T-cell (primary cell): ENCODE data around the gene SHD. TPM values are rescaled to one million over a fixed set of nuclear protein-coding genes. Genes with fewer than 3 reads are reported as not detected.
"Not testable (repeated sequence)": the region's sequence is repeated elsewhere in the genome, so short reads cannot be mapped to it uniquely, and the experiment has no call there.

Experiments used
- ATAC-seq, 4 experiments: fragments of 200-7000 bp in 3 of 4; fragments of 150-1000 bp in 1 of 4; cut with Tn5 transposase; replicated peaks in 1 of 4; 1 replicate in 3 of 4; 2 replicates in 1 of 4; pipeline ENCODE4 v1.10.0; 2021; ENCODE audit warnings: moderate library complexity in 3 of 4, mild to moderate bottlenecking in 2 of 4, moderate number of reproducible peaks in 1 of 4
- CTCF ChIA-PET, 2 donors: fragments of 300-600 bp; sonication (Branson Sonifier 250); formaldehyde crosslinking; loops; one replicate each; lab custom pipeline; 2022; ENCODE audit warnings: antibody characterized with exemption in 2 of 2; lab: Charles Lee
- POLR2A ChIA-PET, 2 donors: fragments of 300-600 bp; sonication (Branson Sonifier 250); formaldehyde crosslinking; loops; one replicate each; lab custom pipeline; 2022; ENCODE audit warnings: antibody characterized with exemption in 2 of 2; lab: Charles Lee
- DNase-seq, 35 experiments: peaks; one replicate each; pipeline versions ENCODE4 v3.0.0 to v3.0.0-alpha.2; 2013 to 2023
- H3K27ac ChIP-seq: one replicate; pipeline ENCODE4 v1.5.1; 2013; ENCODE audit warnings: low read length
- H3K27me3 ChIP-seq, 2 experiments: replicated peaks in 1 of 2; 1 replicate in 1 of 2; 2 replicates in 1 of 2; pipeline versions ENCODE4 v1.6.1 to v1.7.0; 2013; ENCODE audit warnings: low read length in 1 of 2, mixed read lengths in 1 of 2; ENCODE audit not compliant: control insufficient read depth in 2 of 2, insufficient read depth in 2 of 2; ENCODE audit errors: extremely low read depth in 1 of 2
- H3K36me3 ChIP-seq, 2 donors: 1 replicate in 1 of 2; 2 replicates in 1 of 2; pipeline versions ENCODE4 v1.6.1 to v1.7.0; 2013; ENCODE audit warnings: low read length in 1 of 2; ENCODE audit not compliant: control insufficient read depth in 2 of 2, insufficient read depth in 1 of 2; ENCODE audit errors: extremely low read depth in 1 of 2
- H3K4me1 ChIP-seq, 2 experiments: 1 replicate in 1 of 2; 2 replicates in 1 of 2; pipeline versions ENCODE4 v1.6.1 to v1.7.0; 2013; ENCODE audit warnings: low read length in 2 of 2, mixed read lengths in 1 of 2; ENCODE audit not compliant: insufficient read depth in 2 of 2, control insufficient read depth in 1 of 2; ENCODE audit errors: extremely low read depth in 1 of 2
- H3K4me3 ChIP-seq, 2 donors: 1 replicate in 1 of 2; 2 replicates in 1 of 2; pipeline versions ENCODE4 v1.5.1 to v1.7.0; 2013; ENCODE audit warnings: mild to moderate bottlenecking in 2 of 2, low read length in 1 of 2, moderate library complexity in 1 of 2; ENCODE audit not compliant: control insufficient read depth in 1 of 2; ENCODE audit errors: extremely low read depth in 1 of 2
- H3K9me3 ChIP-seq: 2 replicates; pipeline ENCODE4 v1.7.0; 2013
- H3K27ac Mint-ChIP-seq, 2 donors: one replicate each; pipeline ENCODE4 v1.8.0; 2020 to 2021; ENCODE audit warnings: mild to moderate bottlenecking in 2 of 2, mixed read lengths in 2 of 2
- H3K27me3 Mint-ChIP-seq, 2 donors: one replicate each; pipeline ENCODE4 v1.8.0; 2021 to 2022; ENCODE audit warnings: mixed read lengths in 2 of 2
- H3K36me3 Mint-ChIP-seq: one replicate; pipeline ENCODE4 v1.8.0; 2021; ENCODE audit warnings: mixed read lengths
- H3K4me1 Mint-ChIP-seq, 3 donors: one replicate each; pipeline ENCODE4 v1.8.0; 2020 to 2022; ENCODE audit warnings: mixed read lengths in 3 of 3, mild to moderate bottlenecking in 1 of 3
- H3K4me3 Mint-ChIP-seq, 3 donors: one replicate each; pipeline ENCODE4 v1.8.0; 2020 to 2022; ENCODE audit warnings: mild to moderate bottlenecking in 3 of 3, mixed read lengths in 3 of 3, moderate library complexity in 3 of 3
- H3K9me3 Mint-ChIP-seq, 3 donors: one replicate each; pipeline ENCODE4 v1.8.0; 2020 to 2022; ENCODE audit warnings: mixed read lengths in 3 of 3
- WGBS: methylation state at CpG from one replicate; pipeline ENCODE4 v1.1.5; 2013; ENCODE audit warnings: missing lambda C conversion rate; ENCODE audit not compliant: insufficient coverage; 5-methylcytosine and 5-hydroxymethylcytosine counted together
- total RNA-seq, 35 experiments: library from RNA in 6 of 35; stranded (reverse) in 6 of 35; fragments of 120-200 nt in 1 of 35; gene quantifications; one replicate each; pipeline versions ENCODE4 v1.2.1 to v1.2.4 and lab custom pipeline; 2013 to 2026

Gene SHD
- total RNA-seq, 5 donors from 2014 or later (not counting 1 experiment from before 2014, with no cell fraction given): 0.19 TPM; not detected in 4

- Mint-ChIP-seq H3K9me3 (no peaks in the 10 kb centered on the region), H3K27ac (no peak overlapping the region), H3K36me3 (no peaks in the 10 kb centered on the region), H3K4me1 (peaks cover 3 to 5% (median 5%) of the 10 kb centered on the region in 3 donors), H3K27me3 (peaks cover 9 to 26% of the 10 kb centered on the region in 2 donors), H3K4me3 (no peak overlapping the region)
- no peak overlapping the region for H3K27ac ChIP-seq
- H3K4me3 ChIP-seq: no peak overlapping the region
- DNase-seq (no peak), ATAC-seq (no peak)
- no peaks in the 10 kb centered on the region for H3K9me3 ChIP-seq
- H3K27me3 ChIP-seq: peaks cover 0 to 34% of the 10 kb centered on the region in 2 experiments
- CTCF ChIA-PET: interaction anchor here in 1 of 2 donors (0.5 kb wide), 2 partner anchors 62 to 469 kb away, joined by 4 to 6 read pairs; no protein-coding TSS in a partner anchor
- 81% methylated on average over 5 of the region's 20 CpGs for WGBS
- peaks cover 0 to 7% of the 10 kb centered on the region in 2 donors for H3K36me3 ChIP-seq
- POLR2A ChIA-PET: no interaction called here
- H3K4me1 ChIP-seq: peaks cover 0 to 12% of the 10 kb centered on the region in 2 experiments
These were observed 5.3 kb downstream of the SHD start for GRCh38 chr19:4284176-4284958.

DNA sequence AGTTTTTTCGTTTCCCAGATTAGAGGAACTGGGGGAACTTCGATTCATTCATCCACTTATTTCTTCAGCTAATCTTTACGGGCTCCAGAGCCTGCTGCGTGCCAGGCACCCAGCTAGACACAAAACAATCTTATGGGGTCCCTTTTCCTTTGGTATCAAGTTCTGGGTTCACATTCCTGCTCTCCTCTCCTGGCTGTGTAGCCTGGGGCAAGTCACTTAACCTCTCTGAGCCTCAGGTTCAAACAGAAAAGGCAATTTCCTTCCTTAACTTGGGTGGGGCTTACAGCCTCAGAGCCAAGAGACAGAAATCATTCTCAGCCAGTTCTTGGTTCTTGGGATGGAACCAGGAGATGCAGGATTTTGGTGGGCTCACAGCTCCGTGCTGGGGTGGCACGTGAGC, 5.9 kb downstream of the SHD start:
- H3K36me3 ChIP-seq: peaks cover 0 to 7% of the 10 kb centered on the region in 2 donors
- no peaks in the 10 kb centered on the region for H3K36me3 Mint-ChIP-seq
- H3K27me3 ChIP-seq: peaks cover 0 to 28% of the 10 kb centered on the region in 2 experiments
- POLR2A ChIA-PET: no interaction called here
- H3K27ac Mint-ChIP-seq: no peak overlapping the region
- ATAC-seq (no peak), DNase-seq (no peak)
- no peaks in the 10 kb centered on the region for H3K9me3 Mint-ChIP-seq
- no peaks in the 10 kb centered on the region for H3K9me3 ChIP-seq
- H3K27ac ChIP-seq: no peak overlapping the region
- H3K27me3 Mint-ChIP-seq: peaks cover 6 to 23% of the 10 kb centered on the region in 2 donors
- peaks cover 0 to 2% (median 1%) of the 10 kb centered on the region in 3 donors for H3K4me1 Mint-ChIP-seq
- WGBS: 81% methylated on average over 5 of the region's 6 CpGs
- peaks cover 0 to 6% of the 10 kb centered on the region in 2 experiments for H3K4me1 ChIP-seq
- H3K4me3 Mint-ChIP-seq: no peak overlapping the region
- no peak overlapping the region for H3K4me3 ChIP-seq
- CTCF ChIA-PET: no interaction called here

- H3K4me1 Mint-ChIP-seq, POLR2A ChIA-PET, H3K27ac ChIP-seq, H3K4me3 ChIP-seq, H3K36me3 ChIP-seq, H3K4me3 Mint-ChIP-seq, H3K36me3 Mint-ChIP-seq, H3K9me3 ChIP-seq, H3K27ac Mint-ChIP-seq, H3K9me3 Mint-ChIP-seq, DNase-seq, H3K4me1 ChIP-seq, ATAC-seq, CTCF ChIA-PET: not testable (repeated sequence)
- WGBS: 89% methylated on average over 4 of the region's 4 CpGs
- peaks cover 0 to 16% of the 10 kb centered on the region in 2 experiments for H3K27me3 ChIP-seq
- peaks cover 0 to 11% of the 10 kb centered on the region in 2 donors for H3K27me3 Mint-ChIP-seq
These were observed 7.1 kb downstream of the SHD start for GRCh38 chr19:4286141-4286540.

- no peaks in the 10 kb centered on the region for H3K9me3 Mint-ChIP-seq
- peaks cover 0 to 7% of the 10 kb centered on the region in 2 donors for H3K36me3 ChIP-seq
- DNase-seq (no peak), ATAC-seq (no peak)
- ChIA-PET POLR2A (no interaction called here), CTCF (interaction anchor here in 1 of 2 donors (0.7 kb wide), 1 partner anchor 1292 kb away, joined by 5 read pairs; no protein-coding TSS in a partner anchor)
- no peak overlapping the region for H3K27ac Mint-ChIP-seq
- H3K4me3 Mint-ChIP-seq: no peak overlapping the region
- no peaks in the 10 kb centered on the region for H3K27me3 Mint-ChIP-seq
- WGBS: 89% methylated on average over 13 of the region's 16 CpGs
- no peak overlapping the region for H3K4me3 ChIP-seq
- H3K9me3 ChIP-seq: no peaks in the 10 kb centered on the region
- H3K4me1 ChIP-seq: peaks cover 0 to 4% of the 10 kb centered on the region in 2 experiments
- H3K4me1 Mint-ChIP-seq: no peaks in the 10 kb centered on the region
- peaks cover 0 to 4% of the 10 kb centered on the region in 2 experiments for H3K27me3 ChIP-seq
- no peak overlapping the region for H3K27ac ChIP-seq
- H3K36me3 Mint-ChIP-seq: no peaks in the 10 kb centered on the region
These were observed 9.2 kb downstream of the SHD start for GRCh38 chr19:4288091-4288777.

DNA sequence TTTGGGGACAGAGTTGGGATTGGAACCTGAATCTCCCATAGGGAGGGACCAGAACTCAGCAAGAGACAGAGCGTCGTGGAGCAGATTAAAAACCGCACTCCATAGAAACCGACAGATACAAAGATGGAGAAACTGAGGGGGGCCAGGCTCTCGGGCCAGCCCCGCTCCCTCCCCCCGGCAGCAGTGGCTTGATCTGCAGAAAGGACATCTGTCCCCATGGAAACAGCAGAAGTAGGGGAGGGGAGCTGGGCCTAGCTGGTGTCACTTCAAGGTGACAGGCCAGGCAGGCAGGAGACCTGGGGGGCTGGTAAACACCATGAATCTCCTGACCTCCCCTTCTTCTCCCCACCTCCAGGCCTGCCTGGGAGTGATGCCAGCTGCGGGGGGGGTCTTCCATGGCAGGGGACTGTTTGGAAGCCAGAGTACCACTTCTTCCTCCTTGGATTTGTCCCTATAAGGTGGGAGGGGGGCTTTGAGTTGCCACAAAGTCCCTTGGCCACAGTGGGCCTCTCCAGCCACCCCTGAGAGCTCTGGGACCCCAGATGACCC, 12.2 kb downstream of the SHD start:
- ChIA-PET CTCF (no interaction called here), POLR2A (no interaction called here)
- H3K9me3 ChIP-seq: no peaks in the 10 kb centered on the region
- H3K27me3 ChIP-seq: peaks cover 0 to 5% of the 10 kb centered on the region in 2 experiments
- Mint-ChIP-seq H3K27me3 (no peaks in the 10 kb centered on the region), H3K4me1 (no peaks in the 10 kb centered on the region), H3K9me3 (no peaks in the 10 kb centered on the region), H3K36me3 (no peaks in the 10 kb centered on the region), H3K27ac (no peak overlapping the region), H3K4me3 (no peak overlapping the region)
- no peak overlapping the region for H3K4me3 ChIP-seq
- no peak for ATAC-seq
- 100% methylated on average over 2 of the region's 8 CpGs for WGBS
- H3K4me1 ChIP-seq: no peaks in the 10 kb centered on the region
- no peak overlapping the region for H3K27ac ChIP-seq
- DNase-seq: no peak
- H3K36me3 ChIP-seq: peaks cover 0 to 16% of the 10 kb centered on the region in 2 donors

GRCh38 chr19:4292515-4292914, 13.4 kb downstream of the SHD start:
- peaks cover 0 to 15% of the 10 kb centered on the region in 2 donors for H3K36me3 ChIP-seq
- no peaks in the 10 kb centered on the region for H3K4me1 Mint-ChIP-seq

More at GRCh38 chr19:4292515-4292914, 13.4 kb downstream of the SHD start:
- no peak for DNase-seq
- Histone ChIP-seq H3K27ac (no peak overlapping the region), H3K9me3 (no peaks in the 10 kb centered on the region), H3K4me3 (no peak overlapping the region), H3K4me1 (no peaks in the 10 kb centered on the region), H3K27me3 (peaks cover 0 to 11% of the 10 kb centered on the region in 2 experiments)
- Mint-ChIP-seq H3K4me3 (no peak overlapping the region), H3K27me3 (peaks cover 0 to 2% of the 10 kb centered on the region in 2 donors), H3K27ac (no peak overlapping the region), H3K36me3 (no peaks in the 10 kb centered on the region), H3K9me3 (no peaks in the 10 kb centered on the region)
- POLR2A ChIA-PET: no interaction called here
- CTCF ChIA-PET: no interaction called here
- WGBS: 92% methylated on average over 11 of the region's 15 CpGs
- ATAC-seq: no peak
